Glomerular visceral epithelial cell (primary cell): ENCODE results near the gene CCNY.

Experiments used
- DNase-seq: peaks from one replicate; pipeline ENCODE4 v3.0.0-alpha.2; 2016; ENCODE audit errors: extremely low spot score

CCNY gene

DNA sequence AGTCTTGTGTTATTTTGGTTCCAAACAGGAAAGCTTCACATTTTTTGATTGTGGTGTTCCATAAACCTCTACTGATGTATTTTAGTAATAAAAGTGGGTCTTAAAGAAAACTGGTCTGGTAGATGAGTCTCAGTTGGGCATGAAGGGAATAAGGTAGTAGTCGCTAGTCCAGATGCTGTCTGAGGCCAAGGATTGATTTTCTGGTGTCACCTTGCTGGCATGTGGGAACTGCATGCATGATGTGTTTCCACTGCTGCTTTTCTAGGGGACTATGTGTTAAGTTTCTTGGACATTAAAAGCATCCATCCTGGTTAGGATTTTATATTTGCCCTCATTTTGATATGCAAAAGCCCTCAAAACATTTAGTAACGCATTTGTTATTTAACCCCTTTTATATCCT lies 145.1 kb downstream of the CCNY start:
- no peak for DNase-seq

DNA sequence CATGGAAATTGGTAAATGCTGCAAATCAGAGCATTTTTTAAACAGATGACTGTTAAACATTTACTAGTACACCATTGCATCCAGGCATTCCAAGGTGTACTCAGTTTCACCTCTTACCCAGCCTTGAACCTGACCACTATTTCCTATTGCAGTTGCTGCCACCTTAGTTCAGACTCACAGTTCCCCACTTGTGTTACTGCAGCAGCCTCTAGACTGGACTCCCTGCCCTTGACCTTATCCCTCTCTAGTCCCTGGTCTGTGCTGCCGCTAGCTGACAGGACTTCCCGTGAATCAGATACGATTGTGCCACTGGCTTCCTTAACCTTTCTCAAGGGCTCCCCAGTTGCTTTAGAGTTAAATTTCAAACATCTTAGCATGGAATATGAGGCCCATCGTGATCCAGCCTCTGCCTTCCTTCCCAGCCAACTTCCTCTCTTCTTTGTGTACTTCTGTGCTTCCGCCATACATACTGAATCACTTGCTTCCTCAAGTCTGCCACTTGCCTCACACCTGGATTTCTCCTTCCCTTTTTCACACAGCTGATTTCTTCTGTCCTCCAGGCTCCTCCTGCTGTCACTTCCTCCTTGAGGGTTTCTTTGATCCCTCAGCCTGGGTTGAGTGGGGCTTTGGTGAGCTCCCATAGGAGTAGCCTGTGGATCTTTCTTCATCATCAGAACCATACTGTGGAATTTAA lies 150.1 kb downstream of the CCNY start:
- DNase-seq, result no peak

DNA sequence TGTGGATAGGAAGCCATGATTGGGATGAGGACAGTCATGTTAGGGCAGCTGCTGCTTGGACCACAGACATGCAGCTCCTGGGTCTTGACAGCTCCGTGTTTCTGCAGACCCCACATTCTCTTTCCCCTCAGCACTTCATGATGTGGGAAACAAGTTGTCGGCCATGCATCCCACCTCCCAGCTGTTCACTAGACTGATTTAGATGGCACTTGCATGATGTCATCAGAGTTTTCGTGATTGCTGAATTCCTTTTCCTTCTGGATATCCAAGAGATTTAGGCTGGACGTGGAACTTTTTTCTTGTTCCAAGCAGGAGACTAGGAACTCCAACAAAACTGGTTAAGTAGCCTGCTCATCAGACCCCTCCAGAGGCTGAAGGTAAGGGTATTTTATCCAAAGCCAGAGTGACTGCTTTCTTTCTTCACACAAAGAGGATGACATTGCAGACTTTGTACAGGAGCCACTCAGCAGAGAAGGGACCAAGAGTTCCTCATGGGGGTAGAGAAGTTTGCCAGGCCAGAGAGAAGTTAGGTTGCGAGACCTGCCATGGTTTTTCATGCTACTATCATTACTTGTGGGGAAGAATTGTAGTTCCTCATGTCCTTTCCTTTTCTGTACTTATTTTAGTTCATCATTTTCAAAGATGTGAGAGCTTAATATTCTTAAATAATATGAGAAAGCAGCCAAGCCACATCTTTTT lies 151.2 kb downstream of the CCNY start:
- DNase-seq, result no peak

DNA sequence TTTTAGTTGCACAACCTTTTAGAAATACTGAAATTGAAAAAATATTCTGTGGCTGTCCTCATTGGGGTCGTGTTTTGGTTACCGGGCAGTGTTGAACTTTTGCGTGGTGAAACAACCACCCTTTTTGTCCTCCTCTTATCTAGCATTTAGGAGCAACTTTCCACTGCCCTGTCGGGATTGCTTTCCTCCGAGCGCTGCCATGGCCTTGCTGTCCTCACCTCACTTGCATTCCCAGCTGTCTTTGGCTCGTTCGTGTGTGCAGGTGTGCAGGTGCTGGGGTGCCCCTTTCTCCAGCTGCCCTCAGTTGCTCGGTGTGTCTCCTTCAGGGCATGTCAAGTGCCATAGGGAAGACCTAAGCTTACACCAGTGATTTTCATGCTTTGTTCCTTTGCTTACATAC lies 151.9 kb downstream of the CCNY start:
- no peak for DNase-seq

DNA sequence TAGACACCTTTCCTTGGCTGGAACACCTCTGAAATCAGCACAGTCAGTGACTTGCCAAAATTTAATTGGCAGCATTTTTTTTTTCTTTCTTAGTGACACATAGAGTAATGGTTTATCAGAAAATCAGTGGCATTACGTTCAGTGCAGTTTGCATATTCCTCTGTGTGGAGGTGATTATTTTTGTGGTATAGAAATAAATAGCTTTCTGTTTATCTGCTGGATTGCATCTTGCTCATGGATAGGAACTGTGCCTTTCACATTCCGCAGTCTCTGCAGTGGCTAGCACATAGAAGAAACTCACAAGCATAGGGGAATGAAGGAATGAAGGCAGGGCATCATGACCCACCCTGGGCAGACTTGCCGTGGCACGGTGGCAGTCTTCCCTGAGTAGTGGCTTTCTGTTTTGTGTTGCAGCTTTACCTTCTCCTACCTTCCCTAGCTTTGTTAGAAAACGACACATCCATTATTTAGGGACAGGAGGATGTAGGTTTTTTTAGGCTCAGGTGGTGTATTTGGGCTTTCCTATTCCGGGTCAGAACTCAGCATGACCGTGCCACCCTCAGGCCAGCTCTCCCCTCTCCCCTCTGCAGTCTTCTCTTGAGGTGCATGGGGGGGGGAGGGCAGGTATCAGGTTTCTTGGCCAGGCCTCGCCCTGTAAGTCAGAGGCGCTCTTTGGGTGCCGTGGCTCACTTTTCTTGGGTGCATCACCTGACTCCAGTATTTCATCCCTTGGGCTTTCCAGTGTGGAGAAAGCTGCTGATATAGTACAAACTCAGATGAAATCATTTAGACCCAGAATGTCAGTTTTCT lies 156.3 kb downstream of the CCNY start:
- no peak for DNase-seq

DNA sequence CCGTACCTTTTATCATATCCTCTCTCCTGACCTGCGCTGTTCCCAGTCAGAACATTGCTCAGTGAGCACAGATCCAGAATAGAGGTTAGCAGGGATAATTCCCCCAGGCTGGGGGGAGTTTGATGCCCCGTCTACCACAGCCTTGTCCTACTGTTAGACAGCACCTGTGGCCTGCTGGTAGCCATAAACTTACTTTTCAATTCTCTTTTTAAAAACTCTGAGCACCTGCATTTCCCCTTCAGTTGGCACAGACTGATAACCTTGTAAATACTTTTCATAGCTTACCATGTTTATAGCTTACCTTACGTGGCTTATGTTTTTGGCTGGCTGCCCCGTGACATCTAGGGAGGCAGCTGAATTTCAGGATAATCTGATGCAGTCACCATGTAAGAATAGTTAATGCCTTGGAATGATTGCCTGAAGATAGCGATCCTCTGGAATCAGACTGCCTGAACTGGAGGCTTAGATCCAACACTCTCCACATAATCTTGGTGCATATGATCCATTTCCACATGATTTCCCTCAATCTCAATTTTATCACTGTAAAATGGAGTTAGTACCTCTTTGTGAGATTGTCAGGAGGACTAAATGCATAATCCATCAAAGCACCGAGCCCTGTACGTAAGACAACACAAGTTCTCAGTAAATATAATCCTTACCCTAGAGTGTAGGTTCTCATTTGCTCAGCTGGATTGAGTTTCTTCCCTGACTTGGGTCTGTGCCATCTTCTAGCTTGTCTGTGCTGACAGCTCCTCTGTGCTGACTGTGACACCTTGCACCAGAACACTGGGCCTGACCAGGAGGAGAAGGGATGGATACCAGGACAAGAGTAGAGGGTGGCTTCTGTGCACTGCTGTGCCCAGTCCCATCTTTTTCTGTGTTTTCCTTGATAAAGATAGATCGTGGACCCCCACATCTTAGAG lies 157.1 kb downstream of the CCNY start:
- no peak for DNase-seq

DNA sequence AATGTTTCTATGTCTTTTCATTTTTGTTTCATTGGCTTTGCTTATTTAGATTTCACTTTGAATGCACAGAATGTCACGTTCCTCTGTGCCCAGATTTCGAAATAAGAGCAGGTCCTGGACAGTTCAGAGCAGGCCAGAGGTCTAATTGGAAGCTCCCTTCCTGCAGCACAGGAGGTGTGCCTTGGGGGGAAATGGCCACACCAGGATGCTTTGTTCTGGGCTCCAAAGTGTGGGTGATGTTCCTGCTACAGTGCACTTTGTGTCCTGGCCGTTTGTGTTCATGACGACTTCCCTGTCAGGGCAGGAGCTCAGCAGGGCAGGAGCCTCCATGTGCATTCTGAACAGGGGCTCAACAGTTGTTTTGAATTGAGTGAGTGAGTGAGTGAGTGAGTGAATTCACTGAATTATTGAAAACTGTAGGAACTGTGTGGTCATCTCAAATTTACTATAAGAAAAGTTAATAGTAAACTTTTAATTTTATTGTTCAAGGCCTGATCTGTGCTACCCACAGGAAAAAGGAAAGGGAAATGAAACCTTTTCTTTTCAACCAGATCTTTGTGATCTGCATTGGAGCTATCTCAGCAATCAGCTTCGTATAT lies 159.3 kb downstream of the CCNY start:
- no peak for DNase-seq

DNA sequence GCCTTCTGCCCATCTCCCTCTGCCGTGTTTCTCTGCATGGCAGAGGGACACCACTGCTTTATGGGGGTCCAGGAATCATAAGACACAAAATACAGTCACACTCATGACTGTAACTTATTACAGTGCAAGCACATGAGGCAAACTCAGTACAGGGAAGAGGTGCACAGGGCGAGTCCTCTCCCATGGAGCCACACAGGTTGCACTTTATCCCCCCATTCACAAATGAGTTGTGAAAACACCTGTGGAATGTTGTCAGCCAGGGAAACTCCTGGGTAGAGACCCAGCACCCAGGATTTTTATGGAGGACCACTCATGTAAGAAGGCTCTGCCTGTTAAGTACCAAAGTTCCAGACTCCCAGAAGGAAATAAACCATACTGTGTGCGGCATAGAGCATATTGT lies 161.6 kb downstream of the CCNY start:
- no peak for DNase-seq

DNA sequence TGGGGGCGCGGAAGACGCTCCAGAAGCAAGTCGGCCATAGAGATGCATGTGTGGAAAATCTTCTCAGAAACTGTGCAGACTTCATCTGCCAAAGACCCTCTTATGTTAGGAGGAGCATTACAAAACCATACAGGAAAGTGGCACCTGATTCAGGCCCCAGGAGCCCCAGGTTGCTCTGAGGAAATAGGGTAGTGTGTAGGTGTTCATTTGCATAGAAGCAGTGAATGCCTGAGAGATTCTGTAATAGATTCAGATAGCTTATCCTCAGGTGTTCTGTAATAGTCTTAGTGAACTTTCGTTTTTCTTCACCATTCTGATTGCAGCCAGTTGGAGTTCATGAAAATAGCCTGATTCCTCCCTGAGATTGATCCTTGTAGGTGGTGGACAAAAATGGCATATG lies 162.4 kb downstream of the CCNY start:
- no peak for DNase-seq

DNA sequence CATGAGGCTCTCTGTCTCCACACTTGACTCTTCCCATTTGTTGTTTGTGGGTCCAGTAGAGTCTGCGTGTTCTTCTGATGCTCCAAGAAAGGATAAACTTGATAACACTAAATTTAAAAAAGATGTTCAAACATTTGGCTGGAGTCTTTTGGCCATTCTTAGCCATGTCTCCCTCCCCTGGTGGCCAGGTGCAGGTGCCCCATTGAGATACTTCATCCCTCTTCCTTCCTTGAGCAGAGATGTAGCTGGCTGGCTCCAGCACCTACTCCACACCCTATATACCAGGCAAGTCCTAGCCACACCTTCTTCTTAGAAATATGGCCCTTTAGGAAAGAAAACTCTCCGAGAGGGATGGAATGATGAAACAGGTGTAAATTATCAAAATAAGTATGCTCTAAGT lies 165.6 kb downstream of the CCNY start:
- DNase-seq, result no peak

DNA sequence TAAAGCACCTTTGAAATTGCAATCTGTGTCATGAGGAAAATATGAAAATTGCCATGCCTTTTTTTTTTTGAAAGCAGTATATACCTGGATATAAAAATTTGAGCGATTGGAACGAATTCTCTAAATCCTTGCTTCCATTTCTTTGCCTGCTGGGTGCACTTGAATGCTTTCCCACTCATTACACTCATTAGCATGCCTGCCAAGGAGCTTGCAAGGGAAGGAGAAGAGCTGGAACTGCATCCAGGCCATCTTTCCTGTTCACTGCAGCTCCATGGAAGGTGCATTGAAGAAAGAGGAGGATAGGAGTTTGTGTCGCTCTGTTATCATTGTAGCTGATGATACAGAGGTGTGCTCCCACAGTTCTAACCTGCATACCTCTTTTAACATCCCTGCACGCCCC lies 166.4 kb downstream of the CCNY start:
- DNase-seq, result no peak

DNA sequence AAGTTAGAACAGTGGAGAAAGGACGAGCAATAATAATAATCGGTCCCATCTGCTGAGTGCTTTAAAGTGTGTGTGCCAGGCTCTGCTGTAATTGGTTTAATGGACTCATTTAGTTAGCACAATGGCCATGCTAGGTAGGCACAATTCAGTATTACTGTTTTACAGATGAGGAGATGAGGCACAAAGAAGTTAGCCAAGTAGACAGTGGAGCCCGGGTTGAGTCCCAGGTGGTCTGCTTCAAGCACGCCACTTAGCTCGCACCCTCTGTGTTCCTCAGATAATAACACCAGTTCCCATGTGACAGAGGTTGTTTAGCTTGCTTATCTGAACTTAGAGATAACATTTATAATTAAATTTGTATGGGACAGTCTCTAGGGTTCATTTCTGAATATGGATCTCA lies 167.3 kb downstream of the CCNY start:
- DNase-seq, result no peak

DNA sequence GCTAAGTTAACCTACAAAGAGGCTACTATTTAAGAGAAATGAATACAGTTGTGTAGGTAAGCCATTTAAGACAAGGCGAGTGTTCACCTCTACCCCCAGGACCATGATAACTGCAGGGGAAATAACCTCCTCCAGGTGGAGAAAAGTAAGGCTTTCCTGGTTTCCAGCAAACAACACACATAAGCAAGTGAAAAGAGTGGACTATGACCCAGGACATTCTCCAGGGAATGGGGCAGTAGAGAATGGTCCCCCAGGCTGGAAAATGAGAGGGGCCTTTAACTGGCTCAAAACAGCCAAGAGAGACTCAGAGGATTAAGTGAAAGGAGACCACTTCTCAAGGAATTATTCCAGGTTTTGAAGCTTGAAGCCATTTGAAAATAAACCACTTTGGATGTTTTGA lies 167.8 kb downstream of the CCNY start:
- no peak for DNase-seq

DNA sequence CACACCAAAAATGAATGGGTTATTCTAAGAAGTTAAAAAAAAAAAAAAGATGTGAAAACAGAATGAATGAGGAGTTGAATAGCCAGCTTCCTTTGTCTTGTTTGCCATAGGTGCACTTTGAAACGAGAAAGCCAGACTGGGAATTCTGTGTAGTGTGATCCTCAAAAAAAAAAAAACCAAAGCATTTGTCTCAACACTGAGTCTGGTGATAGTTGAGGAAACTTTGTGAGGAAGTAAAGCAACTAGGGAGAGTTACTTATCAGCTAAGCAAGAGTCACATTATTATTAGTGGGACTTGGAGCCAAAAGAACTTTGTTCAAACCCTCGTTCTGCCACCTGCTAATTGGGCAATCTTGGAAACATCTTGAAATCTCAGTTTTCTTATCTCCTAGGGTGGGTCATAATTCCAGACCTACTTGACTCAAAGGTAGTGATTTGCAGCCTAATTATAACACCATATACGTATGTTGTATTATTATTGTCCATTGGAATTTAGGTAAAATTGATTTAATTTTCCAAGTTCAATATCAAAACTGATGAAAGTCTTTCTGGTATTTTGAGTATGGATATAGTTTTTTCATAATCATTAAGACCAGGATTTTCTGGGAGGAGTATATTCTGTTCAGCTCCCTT lies 169.0 kb downstream of the CCNY start:
- DNase-seq, result no peak

DNA sequence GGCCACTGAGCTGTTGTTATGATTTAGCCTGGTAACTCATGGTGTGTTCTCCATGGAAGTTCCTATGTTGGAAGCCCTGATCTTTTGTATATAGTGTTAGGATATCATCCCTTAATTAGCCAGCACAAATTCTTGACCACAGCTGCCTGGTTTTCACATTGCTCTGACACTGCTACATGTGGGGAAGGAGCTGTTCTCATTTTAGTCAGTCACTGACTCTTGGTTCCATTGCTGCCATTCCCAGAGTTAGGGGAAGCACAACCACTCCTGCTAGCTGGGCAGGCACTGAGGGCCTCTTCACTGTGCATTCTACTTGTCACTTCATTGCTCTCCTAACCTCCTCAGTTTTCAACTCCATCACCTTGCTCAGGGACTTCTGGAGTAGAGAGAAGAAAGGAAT lies 170.4 kb downstream of the CCNY start:
- DNase-seq, result no peak

DNA sequence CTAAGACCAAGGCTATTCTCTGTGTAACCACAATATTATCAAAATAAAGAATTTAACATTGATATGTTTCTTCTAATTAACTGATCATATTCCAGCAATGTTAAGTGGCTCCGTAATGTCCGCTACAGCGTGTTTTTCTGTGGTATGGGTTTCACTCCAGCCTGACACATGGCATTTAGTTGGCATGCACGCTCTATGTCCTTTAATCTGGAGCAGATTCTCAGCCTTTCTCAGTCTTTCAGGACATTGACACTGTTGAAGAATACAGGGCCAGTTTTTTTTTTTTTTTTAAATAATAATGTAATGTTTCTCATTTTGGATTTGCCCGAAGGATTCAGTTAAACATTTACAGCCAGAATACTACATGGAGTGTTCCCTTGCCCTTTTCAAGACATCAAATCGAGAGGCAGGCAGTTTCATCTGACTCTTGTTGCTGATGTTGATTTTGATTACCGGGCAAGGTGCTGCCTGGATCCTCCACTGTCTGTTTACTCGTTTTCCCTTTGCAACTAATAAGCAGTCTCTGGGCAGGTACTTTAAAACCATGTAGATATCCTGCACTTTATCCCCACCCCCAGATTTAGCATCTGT lies 171.3 kb downstream of the CCNY start:
- no peak for DNase-seq

DNA sequence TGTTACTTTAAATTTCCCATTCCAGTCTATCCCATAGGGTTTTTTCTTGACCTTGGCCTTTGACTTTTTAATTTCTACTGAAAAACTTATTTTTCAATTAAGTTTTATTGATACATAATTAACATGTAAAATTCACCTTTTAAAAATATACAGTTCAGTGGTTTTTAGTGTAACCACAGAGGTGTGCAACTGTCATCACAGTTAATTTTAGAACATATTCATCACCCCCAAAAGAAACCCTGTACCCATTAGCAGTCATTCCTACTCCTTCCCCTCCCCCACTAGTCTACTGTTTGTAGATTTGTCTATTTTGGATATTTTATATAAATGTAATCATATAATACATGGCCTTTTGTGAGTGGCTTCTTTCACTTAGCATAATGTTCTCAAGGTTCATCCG lies 172.3 kb downstream of the CCNY start:
- DNase-seq, result no peak

DNA sequence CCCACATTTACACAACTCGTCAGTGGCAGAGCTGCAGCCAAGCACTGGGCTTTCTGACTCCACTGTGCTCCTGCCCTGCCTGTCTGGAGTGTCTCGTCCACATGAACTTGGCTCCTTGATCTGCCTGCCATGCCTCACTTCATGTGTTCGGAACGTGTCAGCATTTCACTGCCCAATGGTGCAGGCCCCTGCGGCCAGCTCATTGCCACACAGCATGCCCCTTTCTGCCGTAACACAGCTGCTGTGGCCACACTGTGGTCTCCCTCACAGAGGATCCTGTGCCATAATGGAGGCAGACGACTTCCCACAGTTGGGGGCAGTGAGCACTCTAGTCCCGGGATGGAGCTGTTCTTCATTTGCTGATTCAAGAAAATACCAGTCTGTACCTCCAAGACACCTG lies 174.6 kb downstream of the CCNY start:
- no peak for DNase-seq

DNA sequence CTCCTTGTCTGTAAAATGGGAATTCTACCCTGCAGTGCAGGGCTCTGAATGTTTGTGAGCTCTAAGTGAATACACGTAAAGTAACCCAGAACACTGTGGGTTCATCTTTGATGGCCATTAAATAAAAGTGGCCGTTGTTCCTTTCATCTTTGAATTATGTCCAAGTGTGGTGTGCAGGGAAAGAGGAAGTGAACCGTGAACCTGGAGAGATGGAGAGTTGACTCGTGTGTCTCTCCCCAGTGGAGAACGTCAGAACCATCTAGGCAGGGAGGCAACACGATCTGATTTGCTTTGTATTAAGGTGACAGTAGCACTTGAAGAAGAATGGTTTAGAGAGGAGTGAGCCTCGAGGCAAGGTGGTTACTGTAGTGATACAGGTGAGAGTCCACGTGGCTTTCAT lies 175.3 kb downstream of the CCNY start:
- DNase-seq, result no peak

DNA sequence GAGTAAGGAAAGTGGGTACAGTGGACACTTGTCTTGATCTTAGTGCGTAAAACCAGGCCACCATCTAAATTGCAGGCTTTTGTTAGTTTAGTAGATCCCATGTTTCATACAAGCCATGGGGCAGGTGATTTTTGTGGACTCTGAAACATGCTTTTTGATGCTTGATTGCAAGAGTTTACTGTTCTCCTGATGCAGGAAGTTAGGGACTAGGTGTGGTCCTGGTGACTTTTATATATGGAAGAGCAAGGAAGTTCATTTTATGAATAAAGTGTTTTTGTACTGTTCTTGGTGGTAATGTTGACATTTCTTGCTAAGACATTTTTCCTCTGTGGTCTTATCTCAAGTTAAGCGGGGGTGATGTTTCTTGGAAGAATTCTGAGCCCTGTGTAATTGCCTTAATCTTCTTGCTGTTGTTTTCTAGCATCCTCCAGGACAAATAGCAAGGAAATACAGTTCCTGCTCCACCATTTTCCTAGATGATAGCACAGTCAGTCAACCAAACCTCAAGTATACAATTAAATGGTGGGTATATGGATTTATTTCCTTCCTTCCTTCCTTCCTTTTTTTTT lies 179.9 kb downstream of the CCNY start:
- DNase-seq, result no peak
